ENCODE results near the gene SOCS6. TPM values are rescaled to one million over a fixed set of nuclear protein-coding genes. Genes with fewer than 3 reads are reported as not detected.

Gene SOCS6
- total RNA-seq, 1 donor from 2014 or later = 5.5 TPM

DNA sequence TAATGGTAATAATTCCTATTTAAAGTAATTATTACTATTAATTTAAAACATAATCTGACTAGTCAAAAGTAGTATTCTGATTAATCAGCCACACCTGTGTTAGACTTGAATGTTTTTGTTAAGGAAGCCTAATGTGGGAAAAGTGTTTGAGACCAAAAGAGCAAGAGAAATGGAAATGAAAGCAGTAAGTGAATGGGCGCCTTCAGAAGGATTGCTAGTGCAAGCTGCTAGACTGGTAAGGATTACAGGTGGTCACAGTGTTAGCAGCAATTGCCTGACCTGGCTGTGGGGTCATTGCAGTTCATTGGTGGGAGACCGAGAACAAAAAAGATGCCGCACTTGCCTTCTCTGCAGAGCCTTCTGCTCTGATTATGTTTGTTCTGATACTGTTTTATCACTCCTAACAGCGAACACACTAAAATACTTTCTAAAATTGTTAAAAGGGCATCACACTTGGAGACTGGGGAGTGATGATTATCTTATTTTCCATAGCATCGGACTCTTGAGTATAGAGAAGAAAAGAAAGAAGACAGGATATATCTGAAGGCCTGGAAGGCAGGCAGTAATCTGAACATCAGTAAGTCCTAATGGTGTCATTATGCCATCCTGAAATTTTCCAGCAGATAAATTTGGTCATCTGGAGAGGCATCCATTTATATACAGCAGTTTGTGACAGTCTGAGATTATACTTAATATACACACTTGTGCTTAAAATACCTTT lies 5.8 kb downstream of the SOCS6 start:
- no peak overlapping the region for H3K4me3 ChIP-seq
- H3K9me3 ChIP-seq = no peaks in the 10 kb centered on the region
- intact Hi-C loops (cut with DNase I) = no loop called here
- H3K27ac ChIP-seq = no peak overlapping the region
- H3K4me1 ChIP-seq = peaks cover 8 to 27% of the 10 kb centered on the region in 2 donors
- DNase-seq (ENCODE audit: low spot score in 2 of 2) = no peak
- TF ChIP-seq, protein P1, sequence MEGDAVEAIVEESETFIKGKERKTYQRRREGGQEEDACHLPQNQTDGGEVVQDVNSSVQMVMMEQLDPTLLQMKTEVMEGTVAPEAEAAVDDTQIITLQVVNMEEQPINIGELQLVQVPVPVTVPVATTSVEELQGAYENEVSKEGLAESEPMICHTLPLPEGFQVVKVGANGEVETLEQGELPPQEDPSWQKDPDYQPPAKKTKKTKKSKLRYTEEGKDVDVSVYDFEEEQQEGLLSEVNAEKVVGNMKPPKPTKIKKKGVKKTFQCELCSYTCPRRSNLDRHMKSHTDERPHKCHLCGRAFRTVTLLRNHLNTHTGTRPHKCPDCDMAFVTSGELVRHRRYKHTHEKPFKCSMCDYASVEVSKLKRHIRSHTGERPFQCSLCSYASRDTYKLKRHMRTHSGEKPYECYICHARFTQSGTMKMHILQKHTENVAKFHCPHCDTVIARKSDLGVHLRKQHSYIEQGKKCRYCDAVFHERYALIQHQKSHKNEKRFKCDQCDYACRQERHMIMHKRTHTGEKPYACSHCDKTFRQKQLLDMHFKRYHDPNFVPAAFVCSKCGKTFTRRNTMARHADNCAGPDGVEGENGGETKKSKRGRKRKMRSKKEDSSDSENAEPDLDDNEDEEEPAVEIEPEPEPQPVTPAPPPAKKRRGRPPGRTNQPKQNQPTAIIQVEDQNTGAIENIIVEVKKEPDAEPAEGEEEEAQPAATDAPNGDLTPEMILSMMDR (IDR thresholded peaks at IDR 0.05) = no peak
- H3K36me3 ChIP-seq = no peaks in the 10 kb centered on the region
- H3K27me3 ChIP-seq = no peaks in the 10 kb centered on the region

DNA sequence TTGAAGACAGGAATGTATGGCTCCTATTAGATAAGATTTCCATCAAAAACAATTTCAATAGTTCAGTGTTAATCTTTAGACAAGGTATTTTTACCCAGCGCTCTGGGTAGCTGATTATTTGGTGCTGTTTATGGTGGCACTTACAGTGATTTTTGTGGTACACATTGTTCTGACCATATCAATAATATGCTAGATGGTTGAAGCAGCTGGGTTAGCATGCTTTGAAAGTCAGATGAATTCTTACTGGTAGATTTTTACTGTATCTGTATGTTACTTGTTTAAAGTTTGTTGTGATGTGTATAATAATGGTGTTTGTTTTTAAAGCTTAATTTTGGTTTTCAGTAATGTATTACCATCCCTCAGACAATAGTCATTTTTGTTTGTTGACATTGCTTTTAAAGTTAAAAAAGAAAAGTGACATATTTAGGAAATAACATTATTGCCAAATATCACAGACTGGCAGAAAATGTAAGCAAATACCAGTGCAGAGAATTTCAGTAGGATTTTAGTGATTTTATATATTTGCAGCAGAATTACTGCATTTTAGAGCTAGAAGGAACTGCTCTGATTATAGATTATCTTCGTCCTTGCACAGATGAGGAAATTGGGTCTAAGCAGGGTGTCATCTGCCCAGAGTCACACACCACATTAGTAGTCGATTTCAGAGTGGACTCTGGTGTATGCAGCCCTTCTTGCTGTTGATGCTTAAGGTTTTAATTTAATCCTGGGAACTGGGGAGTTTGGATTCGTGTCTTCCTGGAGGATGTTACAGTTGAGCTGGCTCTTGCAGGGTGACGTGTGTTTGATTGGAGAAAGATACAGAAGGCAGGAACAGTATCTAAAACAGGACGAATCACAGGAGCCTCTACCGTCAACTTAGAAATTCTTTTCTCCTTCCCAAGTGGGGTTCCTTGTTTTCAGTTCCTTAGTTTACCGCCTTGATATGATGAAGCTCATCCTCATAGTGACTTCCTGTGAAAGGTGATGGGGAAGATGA lies 6.6 kb downstream of the SOCS6 start:
- H3K36me3 ChIP-seq = no peaks in the 10 kb centered on the region
- intact Hi-C loops (cut with DNase I) = no loop called here
- peaks cover 2 to 23% of the 10 kb centered on the region in 2 donors for H3K4me1 ChIP-seq
- H3K9me3 ChIP-seq = no peaks in the 10 kb centered on the region
- H3K4me3 ChIP-seq = no peak overlapping the region
- H3K27me3 ChIP-seq = no peaks in the 10 kb centered on the region
- TF ChIP-seq, protein P1 (IDR thresholded peaks at IDR 0.05) = no peak
- no peak for DNase-seq (ENCODE audit: low spot score in 2 of 2)
- H3K27ac ChIP-seq = no peak overlapping the region

DNA sequence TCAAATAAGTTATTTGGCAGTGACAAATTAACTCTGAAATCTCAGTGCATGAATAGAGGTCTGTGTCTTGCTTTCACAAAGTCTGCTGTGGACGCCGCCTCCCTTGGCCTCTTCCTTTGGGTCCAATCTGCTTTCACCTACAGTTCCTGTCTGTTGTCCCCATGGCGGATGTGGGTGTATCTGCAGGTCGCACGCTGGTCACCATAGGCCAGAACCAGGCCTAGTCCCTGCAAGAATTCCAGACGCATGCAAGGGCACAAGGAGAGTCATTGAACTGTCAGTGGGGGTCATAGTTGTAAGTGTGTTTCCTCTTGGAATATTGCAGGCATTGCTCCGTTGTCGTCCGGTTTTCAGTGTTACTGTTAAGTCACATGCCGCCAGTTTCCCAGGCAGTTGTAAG lies 7.4 kb downstream of the SOCS6 start:
- no peak overlapping the region for H3K27ac ChIP-seq
- TF ChIP-seq, protein P1 (IDR thresholded peaks at IDR 0.05) = no peak
- no peaks in the 10 kb centered on the region for H3K9me3 ChIP-seq
- no peaks in the 10 kb centered on the region for H3K36me3 ChIP-seq
- H3K4me3 ChIP-seq = no peak overlapping the region
- H3K4me1 ChIP-seq = peaks cover 0 to 21% of the 10 kb centered on the region in 2 donors
- intact Hi-C loops (cut with DNase I) = no loop called here
- DNase-seq (ENCODE audit: low spot score in 2 of 2) = no peak
- H3K27me3 ChIP-seq = no peaks in the 10 kb centered on the region

DNA sequence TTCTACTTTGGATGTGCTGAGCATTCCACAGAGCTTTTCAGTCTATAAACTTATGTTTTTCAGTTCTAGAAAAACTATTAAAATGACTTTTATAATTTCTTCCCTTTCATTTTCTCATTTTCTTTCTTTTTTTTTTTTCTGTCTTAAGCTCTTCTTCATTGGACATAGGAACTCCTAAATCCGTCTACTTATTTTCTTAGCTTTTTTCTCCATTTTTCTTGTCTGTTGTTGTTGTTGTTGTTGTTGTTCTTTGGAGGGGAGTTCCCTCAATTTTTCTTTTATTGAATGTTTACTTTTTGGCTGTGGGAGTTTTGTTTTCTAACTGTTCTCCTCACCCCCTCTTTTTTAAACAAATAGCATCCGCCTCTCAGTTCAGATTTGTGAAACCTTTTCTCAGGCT lies 7.9 kb downstream of the SOCS6 start:
- H3K4me1 ChIP-seq = peaks cover 0 to 22% of the 10 kb centered on the region in 2 donors

DNA sequence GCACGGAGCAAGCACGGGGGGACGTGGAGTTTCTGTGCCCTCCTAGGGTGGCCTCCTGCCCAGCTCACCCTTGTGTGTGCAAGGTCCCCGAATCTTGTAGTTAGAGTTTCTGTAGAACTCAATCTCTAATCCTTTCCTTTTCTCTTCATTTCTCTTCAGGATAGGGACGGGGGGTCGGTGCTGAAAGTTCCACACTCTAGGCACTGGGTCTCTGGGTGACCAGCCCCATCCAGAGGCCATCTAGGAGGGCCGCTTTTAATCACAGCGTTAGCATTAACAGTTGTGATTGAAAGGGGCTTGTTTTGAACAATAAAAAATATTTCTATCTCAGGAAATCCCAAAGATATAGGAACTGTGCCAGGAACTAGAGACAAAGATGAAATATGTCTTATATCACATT lies 10.5 kb downstream of the SOCS6 start:
- Histone ChIP-seq H3K27me3 (no peaks in the 10 kb centered on the region), H3K4me1 (peaks cover 0 to 22% of the 10 kb centered on the region in 2 donors), H3K9me3 (no peaks in the 10 kb centered on the region), H3K36me3 (no peaks in the 10 kb centered on the region), H3K27ac (no peak overlapping the region), H3K4me3 (no peak overlapping the region)
- TF ChIP-seq, protein P1 (IDR thresholded peaks at IDR 0.05) = no peak
- intact Hi-C loops (cut with DNase I) = no loop called here
- DNase-seq (ENCODE audit: low spot score in 2 of 2) = no peak

More for the DNA sequence above, 7.9 kb downstream of the SOCS6 start:
- no peak for DNase-seq (ENCODE audit: low spot score in 2 of 2)
- no peaks in the 10 kb centered on the region for H3K36me3 ChIP-seq
- H3K27ac ChIP-seq = no peak overlapping the region
- no peaks in the 10 kb centered on the region for H3K27me3 ChIP-seq
- TF ChIP-seq, protein P1 (IDR thresholded peaks at IDR 0.05) = no peak
- H3K4me3 ChIP-seq = no peak overlapping the region
- intact Hi-C loops (cut with DNase I) = no loop called here
- no peaks in the 10 kb centered on the region for H3K9me3 ChIP-seq
